NCI-H526 (cell line): ENCODE data around the gene DDX49.

ENCODE experiments used
- DNase-seq, 2 experiments: peaks; one replicate each; lab custom pipeline; 2025; lab: John Stamatoyannopoulos, UW

The DDX49 gene

GRCh38 chr19:18975869-18976268 is 56.4 kb downstream of the DDX49 start:
- no peak for DNase-seq
